HepG2 (cell line): ENCODE data around the gene BIRC7. TPM values are rescaled to one million over a fixed set of nuclear protein-coding genes. Genes with fewer than 3 reads are reported as not detected.

ENCODE experiments used
- ASH2L ChIP-seq: fragments of 300-600, 200-600 bp; sonication (generic); IDR thresholded peaks from 2 replicates; pipeline ENCODE4 v1.7.0; 2017; ENCODE audit warnings: low read depth, mild to moderate bottlenecking, moderate library complexity, mixed read lengths, low read length; ENCODE audit not compliant: insufficient read length
- BHLHE40 ChIP-seq: IDR thresholded peaks from 2 replicates; pipeline ENCODE4 v1.6.1; 2011; ENCODE audit warnings: low read length, improper control_type of control experiment
- CREM ChIP-seq, 2 experiments: sonication (generic) in 1 of 2; formaldehyde crosslinking in 1 of 2; IDR thresholded peaks; 2 replicates each; pipeline versions ENCODE4 v1.4.0 to v1.6.1; 2016 to 2020; ENCODE audit warnings: antibody characterized with exemption in 1 of 2, mild to moderate bottlenecking in 1 of 2, missing genetic modification reagents in 1 of 2
- ELF4 ChIP-seq: sonication (generic); formaldehyde crosslinking; IDR thresholded peaks from 2 replicates; pipeline ENCODE4 v1.5.0; 2020; ENCODE audit warnings: missing genetic modification reagents, mild to moderate bottlenecking, moderate library complexity, borderline replicate concordance
- FOXO1 ChIP-seq: sonication (generic); formaldehyde crosslinking; IDR thresholded peaks from 2 replicates; pipeline ENCODE4 v1.4.0; 2020; ENCODE audit warnings: missing genetic modification reagents
- HNRNPH1 ChIP-seq: fragments of 200-400 bp; formaldehyde crosslinking; optimal IDR thresholded peaks from 2 replicates; pipeline ENCODE3; 2017; ENCODE audit warnings: mild to moderate bottlenecking, low read depth, low read length
- MZF1 ChIP-seq: sonication (generic); formaldehyde crosslinking; IDR thresholded peaks from 2 replicates; pipeline ENCODE4 v1.8.1; 2023; ENCODE audit warnings: mild to moderate bottlenecking, missing genetic modification reagents, borderline replicate concordance
- NFYB ChIP-seq: sonication (generic); formaldehyde crosslinking; IDR thresholded peaks from 2 replicates; pipeline ENCODE4 v1.4.0; 2020; ENCODE audit warnings: missing genetic modification reagents
- NRL ChIP-seq: sonication (generic); formaldehyde crosslinking; IDR thresholded peaks from 2 replicates; pipeline ENCODE4 v1.5.0; 2020; ENCODE audit warnings: missing genetic modification reagents, mild to moderate bottlenecking, moderate library complexity, borderline replicate concordance
- PHF8 ChIP-seq: sonication (generic); formaldehyde crosslinking; IDR thresholded peaks from 2 replicates; pipeline ENCODE4 v1.5.0; 2020; ENCODE audit warnings: missing genetic modification reagents
- PPARG ChIP-seq: conservative IDR thresholded peaks from 2 replicates; pipeline ENCODE4 v1.6.1; 2016; ENCODE audit warnings: missing biosample characterization, missing genetic modification reagents
- REL ChIP-seq: sonication (generic); formaldehyde crosslinking; conservative IDR thresholded peaks from 2 replicates; pipeline ENCODE4 v1.8.0; 2022; ENCODE audit warnings: mild to moderate bottlenecking, missing genetic modification reagents, moderate library complexity
- RELA ChIP-seq: sonication (generic); formaldehyde crosslinking; IDR thresholded peaks from 2 replicates; pipeline ENCODE4 v1.4.0; 2020; ENCODE audit warnings: missing genetic modification reagents
- ZBTB20 ChIP-seq: sonication (generic); formaldehyde crosslinking; IDR thresholded peaks from 2 replicates; pipeline ENCODE4 v1.8.1; 2023; ENCODE audit warnings: missing genetic modification reagents, low read depth, mild to moderate bottlenecking, borderline replicate concordance
- ZNF251 ChIP-seq: sonication (generic); formaldehyde crosslinking; IDR thresholded peaks from 2 replicates; pipeline ENCODE4 v1.9.0; 2021; ENCODE audit warnings: mild to moderate bottlenecking, missing genetic modification reagents
- ZNF331 ChIP-seq: sonication (generic); formaldehyde crosslinking; IDR thresholded peaks from 2 replicates; pipeline ENCODE4 v1.4.0; 2020; ENCODE audit warnings: missing genetic modification reagents
- ZNF44 ChIP-seq: sonication (generic); formaldehyde crosslinking; IDR thresholded peaks from 2 replicates; pipeline ENCODE4 v1.5.1; 2020; ENCODE audit warnings: mild to moderate bottlenecking, missing genetic modification reagents
- ZNF552 ChIP-seq: sonication (generic); formaldehyde crosslinking; IDR thresholded peaks from 2 replicates; pipeline ENCODE4 v1.9.0; 2022; ENCODE audit warnings: missing genetic modification reagents, mild to moderate bottlenecking, borderline replicate concordance
- ZNF569 ChIP-seq: sonication (generic); formaldehyde crosslinking; IDR thresholded peaks from 2 replicates; pipeline ENCODE4 v1.5.0; 2020; ENCODE audit warnings: mild to moderate bottlenecking, missing genetic modification reagents, moderate library complexity, borderline replicate concordance
- ZNF629 ChIP-seq: sonication (generic); formaldehyde crosslinking; conservative IDR thresholded peaks from 2 replicates; pipeline ENCODE4 v1.5.0; 2020; ENCODE audit warnings: missing genetic modification reagents
- polyA plus RNA-seq, 8 experiments: library from polyadenylated mRNA; depleted of rRNA in 3 of 8; stranded (reverse) in 7 of 8; unstranded in 1 of 8; fragments of >200 nt; fragmentation: Illumina TruSeq in 4 of 8; extraction: Trizol in 4 of 8; gene quantifications; 2 replicates each; pipeline versions ENCODE4 v1.2.1 to v1.2.3, GENCODE V29; 2011 to 2016; ENCODE audit warnings: low read depth in 4 of 8, missing spikeins in 1 of 8, mixed read lengths in 1 of 8; ENCODE audit not compliant: insufficient read depth in 1 of 8
- total RNA-seq, 5 experiments: library from RNA; depleted of rRNA; stranded (reverse); fragments of >200 nt; fragmentation: Illumina TruSeq; extraction: Trizol; gene quantifications; 2 replicates each; pipeline ENCODE4 v1.2.3, GENCODE V29; 2016; ENCODE audit warnings: low read depth in 1 of 5
- TF ChIP-seq, protein P1 (sequence below): sonication (generic); formaldehyde crosslinking; IDR thresholded peaks from 2 replicates; pipeline ENCODE4 v1.4.0; 2020; ENCODE audit warnings: missing genetic modification reagents
- TF ChIP-seq, protein P2 (sequence below): sonication (generic); formaldehyde crosslinking; IDR thresholded peaks from 2 replicates; pipeline ENCODE4 v1.9.0; 2021; ENCODE audit warnings: missing genetic modification reagents, borderline replicate concordance

BIRC7 gene
- total and polyA plus RNA-seq, 2 of the 13 experiments (the other 11 are each of a cell fraction or from before 2014, with no cell fraction given) = 0.27 to 5.1 TPM

DNA sequence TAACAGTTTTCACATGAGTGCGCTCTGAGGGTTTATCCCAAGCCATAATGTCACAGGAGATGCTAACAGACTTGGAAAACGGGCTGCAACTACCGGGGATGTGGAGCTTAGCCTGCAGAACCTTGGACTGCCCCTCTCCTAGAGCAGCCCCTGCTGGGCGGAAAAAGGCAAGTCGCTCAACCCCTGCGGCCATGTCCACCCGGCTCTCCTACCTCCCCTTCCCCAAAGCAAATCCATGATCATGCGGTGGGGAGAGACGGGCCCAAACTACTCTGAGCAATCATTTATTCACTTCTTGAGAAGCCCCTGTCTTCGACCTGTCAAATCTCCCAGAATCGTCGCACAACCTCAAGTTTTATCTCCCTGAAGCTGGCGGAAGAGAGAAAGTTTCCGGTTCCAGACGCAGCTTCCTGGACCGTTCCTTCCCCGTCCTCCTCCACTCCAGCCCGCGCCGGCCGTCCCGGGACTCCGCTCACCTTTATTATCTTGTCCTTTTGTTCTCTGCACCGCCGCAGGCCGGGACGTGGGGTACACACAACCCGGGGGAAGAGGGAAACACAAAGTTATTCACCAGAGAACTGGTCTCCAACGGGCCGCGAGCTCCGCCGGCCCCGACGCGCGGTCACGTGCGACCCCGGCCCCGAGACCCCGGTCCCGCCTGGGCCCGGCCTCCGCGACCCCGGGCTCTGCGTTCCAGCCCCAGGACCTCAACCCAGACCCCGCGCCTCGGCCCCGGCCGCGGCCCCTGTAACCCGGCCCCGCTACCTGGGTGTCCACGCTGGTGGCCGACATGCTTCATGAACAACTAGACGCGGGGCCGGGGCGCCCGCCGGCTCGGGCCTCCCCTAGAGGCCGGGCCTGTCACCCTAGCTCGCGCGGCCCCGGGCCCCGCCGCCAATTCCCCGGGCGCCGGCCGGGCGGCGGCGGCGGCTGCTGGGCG, 20.3 kb upstream of the BIRC7 start (continued):
- TF ChIP-seq PHF8 (CRISPR knock-in tag) (no peak), MZF1 (CRISPR knock-in tag) (no peak), ZNF629 (CRISPR knock-in tag) (no peak), ASH2L (peak; percentile 55), ZNF331 (CRISPR knock-in tag) (0 out of 2 replicates have a peak, but pooled peaks have one; percentile 3), ELF4 (no peak), ZNF251 (CRISPR knock-in tag) (no peak), NRL (CRISPR knock-in tag) (0 out of 2 replicates have a peak, but pooled peaks have one; percentile 59), ZBTB20 (CRISPR knock-in tag) (no peak; the same call in 1 of the 2 replicates), CREM (IDR thresholded peaks at IDR 0.05) (no peak), CREM (CRISPR knock-in tag; IDR thresholded peaks at IDR 0.05) (no peak), ZNF44 (CRISPR knock-in tag) (peak; percentile 16; the same call in 1 of the 2 replicates), BHLHE40 (peak; percentile 85), HNRNPH1 (no peak), PPARG (CRISPR knock-in tag) (no peak), NFYB (no peak), REL (CRISPR knock-in tag) (no peak; the same call in 1 of the 2 replicates), ZNF552 (CRISPR knock-in tag) (no peak), RELA (CRISPR knock-in tag) (no peak), FOXO1 (CRISPR knock-in tag) (no peak), ZNF569 (CRISPR knock-in tag) (no peak)
- TF ChIP-seq, protein P1, sequence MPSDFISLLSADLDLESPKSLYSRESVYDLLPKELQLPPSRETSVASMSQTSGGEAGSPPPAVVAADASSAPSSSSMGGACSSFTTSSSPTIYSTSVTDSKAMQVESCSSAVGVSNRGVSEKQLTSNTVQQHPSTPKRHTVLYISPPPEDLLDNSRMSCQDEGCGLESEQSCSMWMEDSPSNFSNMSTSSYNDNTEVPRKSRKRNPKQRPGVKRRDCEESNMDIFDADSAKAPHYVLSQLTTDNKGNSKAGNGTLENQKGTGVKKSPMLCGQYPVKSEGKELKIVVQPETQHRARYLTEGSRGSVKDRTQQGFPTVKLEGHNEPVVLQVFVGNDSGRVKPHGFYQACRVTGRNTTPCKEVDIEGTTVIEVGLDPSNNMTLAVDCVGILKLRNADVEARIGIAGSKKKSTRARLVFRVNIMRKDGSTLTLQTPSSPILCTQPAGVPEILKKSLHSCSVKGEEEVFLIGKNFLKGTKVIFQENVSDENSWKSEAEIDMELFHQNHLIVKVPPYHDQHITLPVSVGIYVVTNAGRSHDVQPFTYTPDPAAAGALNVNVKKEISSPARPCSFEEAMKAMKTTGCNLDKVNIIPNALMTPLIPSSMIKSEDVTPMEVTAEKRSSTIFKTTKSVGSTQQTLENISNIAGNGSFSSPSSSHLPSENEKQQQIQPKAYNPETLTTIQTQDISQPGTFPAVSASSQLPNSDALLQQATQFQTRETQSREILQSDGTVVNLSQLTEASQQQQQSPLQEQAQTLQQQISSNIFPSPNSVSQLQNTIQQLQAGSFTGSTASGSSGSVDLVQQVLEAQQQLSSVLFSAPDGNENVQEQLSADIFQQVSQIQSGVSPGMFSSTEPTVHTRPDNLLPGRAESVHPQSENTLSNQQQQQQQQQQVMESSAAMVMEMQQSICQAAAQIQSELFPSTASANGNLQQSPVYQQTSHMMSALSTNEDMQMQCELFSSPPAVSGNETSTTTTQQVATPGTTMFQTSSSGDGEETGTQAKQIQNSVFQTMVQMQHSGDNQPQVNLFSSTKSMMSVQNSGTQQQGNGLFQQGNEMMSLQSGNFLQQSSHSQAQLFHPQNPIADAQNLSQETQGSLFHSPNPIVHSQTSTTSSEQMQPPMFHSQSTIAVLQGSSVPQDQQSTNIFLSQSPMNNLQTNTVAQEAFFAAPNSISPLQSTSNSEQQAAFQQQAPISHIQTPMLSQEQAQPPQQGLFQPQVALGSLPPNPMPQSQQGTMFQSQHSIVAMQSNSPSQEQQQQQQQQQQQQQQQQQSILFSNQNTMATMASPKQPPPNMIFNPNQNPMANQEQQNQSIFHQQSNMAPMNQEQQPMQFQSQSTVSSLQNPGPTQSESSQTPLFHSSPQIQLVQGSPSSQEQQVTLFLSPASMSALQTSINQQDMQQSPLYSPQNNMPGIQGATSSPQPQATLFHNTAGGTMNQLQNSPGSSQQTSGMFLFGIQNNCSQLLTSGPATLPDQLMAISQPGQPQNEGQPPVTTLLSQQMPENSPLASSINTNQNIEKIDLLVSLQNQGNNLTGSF (CRISPR knock-in tag) = no peak; the same call in 1 of the 2 replicates
- TF ChIP-seq, protein P2, sequence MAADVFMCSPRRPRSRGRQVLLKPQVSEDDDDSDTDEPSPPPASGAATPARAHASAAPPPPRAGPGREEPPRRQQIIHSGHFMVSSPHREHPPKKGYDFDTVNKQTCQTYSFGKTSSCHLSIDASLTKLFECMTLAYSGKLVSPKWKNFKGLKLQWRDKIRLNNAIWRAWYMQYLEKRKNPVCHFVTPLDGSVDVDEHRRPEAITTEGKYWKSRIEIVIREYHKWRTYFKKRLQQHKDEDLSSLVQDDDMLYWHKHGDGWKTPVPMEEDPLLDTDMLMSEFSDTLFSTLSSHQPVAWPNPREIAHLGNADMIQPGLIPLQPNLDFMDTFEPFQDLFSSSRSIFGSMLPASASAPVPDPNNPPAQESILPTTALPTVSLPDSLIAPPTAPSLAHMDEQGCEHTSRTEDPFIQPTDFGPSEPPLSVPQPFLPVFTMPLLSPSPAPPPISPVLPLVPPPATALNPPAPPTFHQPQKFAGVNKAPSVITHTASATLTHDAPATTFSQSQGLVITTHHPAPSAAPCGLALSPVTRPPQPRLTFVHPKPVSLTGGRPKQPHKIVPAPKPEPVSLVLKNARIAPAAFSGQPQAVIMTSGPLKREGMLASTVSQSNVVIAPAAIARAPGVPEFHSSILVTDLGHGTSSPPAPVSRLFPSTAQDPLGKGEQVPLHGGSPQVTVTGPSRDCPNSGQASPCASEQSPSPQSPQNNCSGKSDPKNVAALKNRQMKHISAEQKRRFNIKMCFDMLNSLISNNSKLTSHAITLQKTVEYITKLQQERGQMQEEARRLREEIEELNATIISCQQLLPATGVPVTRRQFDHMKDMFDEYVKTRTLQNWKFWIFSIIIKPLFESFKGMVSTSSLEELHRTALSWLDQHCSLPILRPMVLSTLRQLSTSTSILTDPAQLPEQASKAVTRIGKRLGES (CRISPR knock-in tag) = no peak
